Measurements from ENCODE around the gene RASD1.

Gene RASD1

GRCh38 chr17:17453088-17453487, 43.1 kb downstream of the RASD1 start:
- no peak overlapping the region for H3K4me3 ChIP-seq (ENCODE audit: control insufficient read depth, low read depth, low read length)
- DNase-seq (ENCODE audit: low read depth): no peak
- TF ChIP-seq CTCF (IDR thresholded peaks at IDR 0.05; ENCODE audit: control insufficient read depth, insufficient read depth, low read depth, low read length, missing control alignments): no peak

GRCh38 chr17:17448723-17449122, 47.5 kb downstream of the RASD1 start:
- H3K4me3 ChIP-seq (ENCODE audit: control insufficient read depth, low read depth, low read length): no peak overlapping the region
- no peak for DNase-seq (ENCODE audit: low read depth)
- TF ChIP-seq CTCF (IDR thresholded peaks at IDR 0.05; ENCODE audit: control insufficient read depth, insufficient read depth, low read depth, low read length, missing control alignments): no peak

- TF ChIP-seq CTCF (IDR thresholded peaks at IDR 0.05; ENCODE audit: control insufficient read depth, insufficient read depth, low read depth, low read length, missing control alignments): no peak
- no peak for DNase-seq (ENCODE audit: low read depth)
- H3K4me3 ChIP-seq (ENCODE audit: control insufficient read depth, low read depth, low read length): no peak overlapping the region
Observed at GRCh38 chr17:17448076-17448475, 48.1 kb downstream of the RASD1 start.

GRCh38 chr17:17447264-17447663, 48.9 kb downstream of the RASD1 start:
- TF ChIP-seq CTCF (IDR thresholded peaks at IDR 0.05; ENCODE audit: control insufficient read depth, insufficient read depth, low read depth, low read length, missing control alignments): no peak
- DNase-seq (ENCODE audit: low read depth): no peak
- H3K4me3 ChIP-seq (ENCODE audit: control insufficient read depth, low read depth, low read length): no peak overlapping the region

- H3K4me3 ChIP-seq (ENCODE audit: control insufficient read depth, low read depth, low read length): no peak overlapping the region
- no peak for TF ChIP-seq CTCF (IDR thresholded peaks at IDR 0.05; ENCODE audit: control insufficient read depth, insufficient read depth, low read depth, low read length, missing control alignments)
- no peak for DNase-seq (ENCODE audit: low read depth)
Observed at GRCh38 chr17:17446666-17447155, 49.5 kb downstream of the RASD1 start.

GRCh38 chr17:17445925-17446665, 50.1 kb downstream of the RASD1 start:
- DNase-seq (ENCODE audit: low read depth): peak; percentile 85
- no peak for TF ChIP-seq CTCF (IDR thresholded peaks at IDR 0.05; ENCODE audit: control insufficient read depth, insufficient read depth, low read depth, low read length, missing control alignments)
- H3K4me3 ChIP-seq (ENCODE audit: control insufficient read depth, low read depth, low read length): no peak overlapping the region
